Measurements from ENCODE around the gene SUPT16H. TPM values are rescaled to one million over a fixed set of nuclear protein-coding genes. Genes with fewer than 3 reads are reported as not detected.

Gene SUPT16H
- total and polyA plus RNA-seq, 2 experiments from 2014 or later, result 61.2 to 61.7 TPM

DNA sequence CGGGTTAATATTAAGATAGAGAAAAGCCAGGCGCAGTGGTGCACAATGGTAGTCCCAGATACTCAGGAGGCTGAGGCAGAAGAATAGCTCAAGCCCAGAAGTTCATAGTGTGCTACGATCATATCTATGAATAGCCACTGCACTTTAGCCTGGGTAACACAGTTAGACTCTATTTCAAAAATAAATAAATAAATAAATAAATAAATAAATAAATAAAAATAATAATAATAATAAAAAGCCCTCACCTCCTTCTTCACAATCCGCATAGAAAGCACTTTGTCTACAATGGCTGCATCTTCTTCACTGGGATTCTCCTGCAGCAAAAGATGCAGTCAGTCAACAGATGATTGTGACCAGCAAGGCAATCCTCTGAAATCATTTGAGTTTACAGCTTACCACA is 31.5 kb upstream of the SUPT16H start:
- TF ChIP-seq, protein P1, sequence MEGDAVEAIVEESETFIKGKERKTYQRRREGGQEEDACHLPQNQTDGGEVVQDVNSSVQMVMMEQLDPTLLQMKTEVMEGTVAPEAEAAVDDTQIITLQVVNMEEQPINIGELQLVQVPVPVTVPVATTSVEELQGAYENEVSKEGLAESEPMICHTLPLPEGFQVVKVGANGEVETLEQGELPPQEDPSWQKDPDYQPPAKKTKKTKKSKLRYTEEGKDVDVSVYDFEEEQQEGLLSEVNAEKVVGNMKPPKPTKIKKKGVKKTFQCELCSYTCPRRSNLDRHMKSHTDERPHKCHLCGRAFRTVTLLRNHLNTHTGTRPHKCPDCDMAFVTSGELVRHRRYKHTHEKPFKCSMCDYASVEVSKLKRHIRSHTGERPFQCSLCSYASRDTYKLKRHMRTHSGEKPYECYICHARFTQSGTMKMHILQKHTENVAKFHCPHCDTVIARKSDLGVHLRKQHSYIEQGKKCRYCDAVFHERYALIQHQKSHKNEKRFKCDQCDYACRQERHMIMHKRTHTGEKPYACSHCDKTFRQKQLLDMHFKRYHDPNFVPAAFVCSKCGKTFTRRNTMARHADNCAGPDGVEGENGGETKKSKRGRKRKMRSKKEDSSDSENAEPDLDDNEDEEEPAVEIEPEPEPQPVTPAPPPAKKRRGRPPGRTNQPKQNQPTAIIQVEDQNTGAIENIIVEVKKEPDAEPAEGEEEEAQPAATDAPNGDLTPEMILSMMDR (IDR thresholded peaks at IDR 0.05; ENCODE audit: low read depth, low read length), result no peak
- no peak overlapping the region for H3K4me3 ChIP-seq
- no peak overlapping the region for H3K27ac ChIP-seq
- H3K4me1 ChIP-seq (ENCODE audit: low read depth), result no peaks in the 10 kb centered on the region
- no peaks in the 10 kb centered on the region for H3K9me3 ChIP-seq (ENCODE audit: low read depth)
- H3K36me3 ChIP-seq, result peaks cover 77% of the 10 kb centered on the region
- H3K27me3 ChIP-seq, result no peaks in the 10 kb centered on the region
- DNase-seq (ENCODE audit: low read depth in 1 of 2, low spot score in 1 of 2), result no peak

DNA sequence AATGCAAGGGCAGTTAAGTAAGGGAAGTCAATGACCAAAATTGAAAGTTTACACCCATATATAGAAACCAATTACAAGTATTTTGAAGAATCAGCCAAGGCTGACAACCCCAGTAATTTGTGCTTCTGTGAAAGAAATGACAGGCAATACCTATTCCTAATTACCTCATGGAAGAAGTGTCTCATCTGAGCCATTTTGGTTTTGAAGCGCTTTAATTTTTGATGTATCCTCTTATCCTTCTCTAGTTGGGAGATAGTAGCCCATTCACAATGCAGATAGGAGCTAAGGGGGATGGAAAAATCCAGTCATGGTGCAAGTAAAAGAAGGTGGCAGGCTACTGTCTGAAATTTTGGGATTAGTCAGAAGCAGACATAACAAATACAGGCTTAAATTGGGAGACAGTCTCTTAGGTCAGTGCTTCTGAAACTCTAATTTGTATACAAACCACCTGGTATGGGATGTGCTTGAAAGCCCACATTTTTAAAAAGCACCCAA is 30.4 kb upstream of the SUPT16H start:
- no peak for DNase-seq (ENCODE audit: low read depth in 1 of 2, low spot score in 1 of 2)
- TF ChIP-seq, protein P1 (IDR thresholded peaks at IDR 0.05; ENCODE audit: low read depth, low read length), result no peak
- Histone ChIP-seq H3K27me3 (no peaks in the 10 kb centered on the region), H3K9me3 (ENCODE audit: low read depth) (no peaks in the 10 kb centered on the region), H3K4me3 (no peak overlapping the region), H3K27ac (no peak overlapping the region), H3K4me1 (ENCODE audit: low read depth) (no peaks in the 10 kb centered on the region), H3K36me3 (peaks cover 80% of the 10 kb centered on the region)

DNA sequence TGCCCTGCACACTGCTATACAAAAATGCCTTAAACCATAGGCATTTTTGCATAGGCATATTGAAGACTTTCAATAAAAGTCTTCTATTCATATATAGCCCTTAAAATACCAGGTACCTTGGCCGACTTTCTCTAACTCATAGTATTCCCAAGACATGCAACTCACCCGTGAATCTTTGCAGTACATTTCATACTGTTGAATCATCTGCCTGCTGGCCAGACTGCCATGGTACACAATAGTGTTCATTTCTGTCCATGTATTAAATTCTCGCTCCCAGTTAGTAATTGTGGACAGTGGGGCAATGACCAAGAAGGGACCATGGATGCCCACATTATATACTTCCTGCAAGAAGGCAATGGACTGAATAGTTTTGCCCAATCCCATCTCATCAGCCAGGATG is 24.3 kb upstream of the SUPT16H start:
- H3K4me3 ChIP-seq, result no peak overlapping the region
- peaks cover 96% of the 10 kb centered on the region for H3K36me3 ChIP-seq
- DNase-seq (ENCODE audit: low read depth in 1 of 2, low spot score in 1 of 2), result peak in 1 of 2 donors; percentile 67
- H3K27ac ChIP-seq, result no peak overlapping the region
- H3K9me3 ChIP-seq (ENCODE audit: low read depth), result no peaks in the 10 kb centered on the region
- TF ChIP-seq, protein P1 (IDR thresholded peaks at IDR 0.05; ENCODE audit: low read depth, low read length), result no peak
- no peaks in the 10 kb centered on the region for H3K27me3 ChIP-seq
- H3K4me1 ChIP-seq (ENCODE audit: low read depth), result no peaks in the 10 kb centered on the region

DNA sequence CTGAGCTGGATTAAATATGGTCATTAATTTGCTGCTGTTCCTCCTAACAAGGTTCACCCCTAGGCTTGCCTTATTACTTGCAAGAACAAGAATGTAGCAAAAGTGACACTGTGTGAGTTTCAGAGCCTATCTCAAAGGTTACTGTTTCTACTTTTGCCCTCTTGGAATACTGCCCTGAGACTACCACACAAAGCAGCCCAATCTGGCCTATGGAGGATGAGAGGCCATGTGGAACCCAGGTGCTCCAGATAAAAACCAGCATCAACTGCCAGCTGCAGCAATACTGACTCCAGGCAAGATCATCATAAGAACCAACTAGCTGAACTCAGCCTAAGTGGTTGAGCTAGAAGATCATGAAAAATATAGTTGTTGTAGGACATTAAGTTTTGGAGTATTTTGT is 22.4 kb upstream of the SUPT16H start:
- Histone ChIP-seq H3K27me3 (no peaks in the 10 kb centered on the region), H3K4me1 (ENCODE audit: low read depth) (no peaks in the 10 kb centered on the region), H3K4me3 (no peak overlapping the region), H3K36me3 (peaks cover 97% of the 10 kb centered on the region), H3K9me3 (ENCODE audit: low read depth) (no peaks in the 10 kb centered on the region), H3K27ac (no peak overlapping the region)
- TF ChIP-seq, protein P1 (IDR thresholded peaks at IDR 0.05; ENCODE audit: low read depth, low read length), result no peak
- no peak for DNase-seq (ENCODE audit: low read depth in 1 of 2, low spot score in 1 of 2)

DNA sequence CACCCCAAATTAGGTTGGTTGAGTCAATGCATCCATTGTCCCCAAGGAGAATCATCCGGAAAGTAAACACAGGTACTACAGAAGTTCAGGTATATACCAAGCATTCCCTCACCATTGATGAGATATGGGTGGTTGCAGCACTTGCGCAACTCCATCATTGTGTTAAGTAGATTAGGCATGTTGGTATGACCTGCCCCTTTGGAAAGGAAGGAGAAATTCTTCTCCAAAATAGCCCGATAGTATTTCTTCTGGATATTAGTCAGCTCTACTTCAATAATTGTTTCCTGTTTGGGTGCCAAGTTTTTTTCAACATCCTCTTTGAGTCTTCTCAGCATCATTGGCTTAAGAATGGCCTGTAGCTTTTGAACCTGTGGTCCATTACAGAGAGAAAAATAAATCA is 21.3 kb upstream of the SUPT16H start:
- Histone ChIP-seq H3K4me1 (ENCODE audit: low read depth) (no peaks in the 10 kb centered on the region), H3K4me3 (no peak overlapping the region), H3K27me3 (no peaks in the 10 kb centered on the region), H3K27ac (no peak overlapping the region), H3K36me3 (peaks cover 97% of the 10 kb centered on the region), H3K9me3 (ENCODE audit: low read depth) (no peaks in the 10 kb centered on the region)
- TF ChIP-seq, protein P1 (IDR thresholded peaks at IDR 0.05; ENCODE audit: low read depth, low read length), result no peak
- peak in 1 of 2 donors; percentile 25 for DNase-seq (ENCODE audit: low read depth in 1 of 2, low spot score in 1 of 2)
